Loucy (cell line): ENCODE measurements around the gene SMIM21.

Experiments
- EZH2phosphoT487 ChIP-seq: fragments of 200-600 bp; IDR thresholded peaks from 2 replicates; pipeline ENCODE4 v1.6.1; 2018; ENCODE audit warnings: antibody characterized with exemption, mild to moderate bottlenecking, moderate library complexity, borderline replicate concordance
- TF ChIP-seq, protein P1 (sequence below): fragments of 200-600 bp; sonication (generic); conservative IDR thresholded peaks from 2 replicates; pipeline ENCODE4 v1.5.1; 2014; ENCODE audit warnings: mild to moderate bottlenecking, antibody characterized with exemption, low read length

DNA sequence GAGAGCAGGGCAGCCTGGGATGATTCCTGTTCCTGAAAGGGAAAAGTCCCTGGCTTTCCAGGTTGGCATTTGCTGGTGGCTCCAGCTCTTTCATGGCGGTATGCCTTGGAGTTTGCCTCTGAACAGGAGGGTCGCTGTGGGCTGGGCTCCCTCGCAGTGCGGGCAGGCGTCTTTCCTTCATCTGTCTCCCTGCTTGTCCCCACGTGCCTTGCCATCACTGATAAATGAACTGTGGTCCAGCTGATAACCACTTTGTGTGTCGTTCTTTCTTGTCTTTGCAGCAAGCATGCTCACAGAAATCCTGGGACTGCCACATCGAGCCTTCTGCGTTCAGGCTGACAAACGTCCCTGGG lies 35.3 kb downstream of the SMIM21 start:
- TF ChIP-seq, protein P1, sequence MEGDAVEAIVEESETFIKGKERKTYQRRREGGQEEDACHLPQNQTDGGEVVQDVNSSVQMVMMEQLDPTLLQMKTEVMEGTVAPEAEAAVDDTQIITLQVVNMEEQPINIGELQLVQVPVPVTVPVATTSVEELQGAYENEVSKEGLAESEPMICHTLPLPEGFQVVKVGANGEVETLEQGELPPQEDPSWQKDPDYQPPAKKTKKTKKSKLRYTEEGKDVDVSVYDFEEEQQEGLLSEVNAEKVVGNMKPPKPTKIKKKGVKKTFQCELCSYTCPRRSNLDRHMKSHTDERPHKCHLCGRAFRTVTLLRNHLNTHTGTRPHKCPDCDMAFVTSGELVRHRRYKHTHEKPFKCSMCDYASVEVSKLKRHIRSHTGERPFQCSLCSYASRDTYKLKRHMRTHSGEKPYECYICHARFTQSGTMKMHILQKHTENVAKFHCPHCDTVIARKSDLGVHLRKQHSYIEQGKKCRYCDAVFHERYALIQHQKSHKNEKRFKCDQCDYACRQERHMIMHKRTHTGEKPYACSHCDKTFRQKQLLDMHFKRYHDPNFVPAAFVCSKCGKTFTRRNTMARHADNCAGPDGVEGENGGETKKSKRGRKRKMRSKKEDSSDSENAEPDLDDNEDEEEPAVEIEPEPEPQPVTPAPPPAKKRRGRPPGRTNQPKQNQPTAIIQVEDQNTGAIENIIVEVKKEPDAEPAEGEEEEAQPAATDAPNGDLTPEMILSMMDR, result no peak
- no peak for TF ChIP-seq EZH2phosphoT487
